Measurements from ENCODE around the gene ANKUB1. TPM values are rescaled to one million over a fixed set of nuclear protein-coding genes. Genes with fewer than 3 reads are reported as not detected.
A peak's percentile ranks its signal among the peaks of the same experiment; 100 is the strongest.

ANKUB1 gene
- polyA plus RNA-seq, 1 donor from 2014 or later: not detected

DNA sequence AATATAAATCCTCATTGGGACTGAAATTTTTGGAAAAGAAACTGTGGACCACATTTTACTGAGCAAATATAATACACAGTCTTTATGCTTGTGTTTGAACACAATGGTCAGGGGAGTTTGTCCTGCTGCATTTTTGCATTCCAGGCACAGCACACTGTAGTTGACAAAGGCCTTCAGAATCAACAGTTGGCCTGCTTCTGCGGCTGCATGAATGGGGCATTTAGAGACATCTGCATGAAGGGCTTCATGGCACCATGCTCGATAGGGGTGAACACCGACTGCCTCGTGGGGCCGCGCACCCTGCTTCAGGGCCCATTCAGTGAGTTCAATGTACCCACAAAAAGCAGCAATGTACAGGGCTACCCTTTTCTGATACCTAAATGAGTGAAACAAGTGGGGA, 24.6 kb downstream of the ANKUB1 start:
- Histone ChIP-seq H3K36me3 (ENCODE audit: insufficient read depth, low read length) (no peaks in the 10 kb centered on the region), H3K9me2 (ENCODE audit: insufficient read depth, low read length) (no peaks in the 10 kb centered on the region), H3K9me3 (ENCODE audit: low read length) (no peaks in the 10 kb centered on the region), H3F3A (ENCODE audit: insufficient read depth, low read length, poor library complexity, severe bottlenecking) (no peaks in the 10 kb centered on the region), H2AFZ (ENCODE audit: low read depth, low read length) (no peak overlapping the region), H3K9ac (ENCODE audit: low read length) (no peak overlapping the region), H3K4me2 (ENCODE audit: low read length) (no peak overlapping the region), H3K79me2 (replicated peaks; ENCODE audit: insufficient read depth, low read length) (no peaks in the 10 kb centered on the region), H3K27me3 (ENCODE audit: insufficient read depth, low read depth, low read length) (no peaks in the 10 kb centered on the region), H4K20me1 (ENCODE audit: insufficient read depth) (no peaks in the 10 kb centered on the region), H3K4me3 (ENCODE audit: low read length) (no peak overlapping the region), H3K27ac (ENCODE audit: low read length) (no peak overlapping the region)
- TF ChIP-seq, protein P1, sequence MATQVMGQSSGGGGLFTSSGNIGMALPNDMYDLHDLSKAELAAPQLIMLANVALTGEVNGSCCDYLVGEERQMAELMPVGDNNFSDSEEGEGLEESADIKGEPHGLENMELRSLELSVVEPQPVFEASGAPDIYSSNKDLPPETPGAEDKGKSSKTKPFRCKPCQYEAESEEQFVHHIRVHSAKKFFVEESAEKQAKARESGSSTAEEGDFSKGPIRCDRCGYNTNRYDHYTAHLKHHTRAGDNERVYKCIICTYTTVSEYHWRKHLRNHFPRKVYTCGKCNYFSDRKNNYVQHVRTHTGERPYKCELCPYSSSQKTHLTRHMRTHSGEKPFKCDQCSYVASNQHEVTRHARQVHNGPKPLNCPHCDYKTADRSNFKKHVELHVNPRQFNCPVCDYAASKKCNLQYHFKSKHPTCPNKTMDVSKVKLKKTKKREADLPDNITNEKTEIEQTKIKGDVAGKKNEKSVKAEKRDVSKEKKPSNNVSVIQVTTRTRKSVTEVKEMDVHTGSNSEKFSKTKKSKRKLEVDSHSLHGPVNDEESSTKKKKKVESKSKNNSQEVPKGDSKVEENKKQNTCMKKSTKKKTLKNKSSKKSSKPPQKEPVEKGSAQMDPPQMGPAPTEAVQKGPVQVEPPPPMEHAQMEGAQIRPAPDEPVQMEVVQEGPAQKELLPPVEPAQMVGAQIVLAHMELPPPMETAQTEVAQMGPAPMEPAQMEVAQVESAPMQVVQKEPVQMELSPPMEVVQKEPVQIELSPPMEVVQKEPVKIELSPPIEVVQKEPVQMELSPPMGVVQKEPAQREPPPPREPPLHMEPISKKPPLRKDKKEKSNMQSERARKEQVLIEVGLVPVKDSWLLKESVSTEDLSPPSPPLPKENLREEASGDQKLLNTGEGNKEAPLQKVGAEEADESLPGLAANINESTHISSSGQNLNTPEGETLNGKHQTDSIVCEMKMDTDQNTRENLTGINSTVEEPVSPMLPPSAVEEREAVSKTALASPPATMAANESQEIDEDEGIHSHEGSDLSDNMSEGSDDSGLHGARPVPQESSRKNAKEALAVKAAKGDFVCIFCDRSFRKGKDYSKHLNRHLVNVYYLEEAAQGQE (IDR thresholded peaks at IDR 0.05; ENCODE audit: borderline replicate concordance): no peak
- TF ChIP-seq MXI1 (conservative IDR thresholded peaks at IDR 0.05; ENCODE audit: poor library complexity, severe bottlenecking) (no peak), EP300 (conservative IDR thresholded peaks at IDR 0.05; ENCODE audit: poor library complexity, severe bottlenecking) (no peak), EZH2 (IDR thresholded peaks at IDR 0.05; ENCODE audit: borderline replicate concordance, insufficient read depth, low read length, poor library complexity, severe bottlenecking) (no peak), SMC3 (conservative IDR thresholded peaks at IDR 0.05; ENCODE audit: poor library complexity) (no peak), TAF1 (IDR thresholded peaks at IDR 0.05; ENCODE audit: low read depth) (no peak)
- TF ChIP-seq, protein P2, sequence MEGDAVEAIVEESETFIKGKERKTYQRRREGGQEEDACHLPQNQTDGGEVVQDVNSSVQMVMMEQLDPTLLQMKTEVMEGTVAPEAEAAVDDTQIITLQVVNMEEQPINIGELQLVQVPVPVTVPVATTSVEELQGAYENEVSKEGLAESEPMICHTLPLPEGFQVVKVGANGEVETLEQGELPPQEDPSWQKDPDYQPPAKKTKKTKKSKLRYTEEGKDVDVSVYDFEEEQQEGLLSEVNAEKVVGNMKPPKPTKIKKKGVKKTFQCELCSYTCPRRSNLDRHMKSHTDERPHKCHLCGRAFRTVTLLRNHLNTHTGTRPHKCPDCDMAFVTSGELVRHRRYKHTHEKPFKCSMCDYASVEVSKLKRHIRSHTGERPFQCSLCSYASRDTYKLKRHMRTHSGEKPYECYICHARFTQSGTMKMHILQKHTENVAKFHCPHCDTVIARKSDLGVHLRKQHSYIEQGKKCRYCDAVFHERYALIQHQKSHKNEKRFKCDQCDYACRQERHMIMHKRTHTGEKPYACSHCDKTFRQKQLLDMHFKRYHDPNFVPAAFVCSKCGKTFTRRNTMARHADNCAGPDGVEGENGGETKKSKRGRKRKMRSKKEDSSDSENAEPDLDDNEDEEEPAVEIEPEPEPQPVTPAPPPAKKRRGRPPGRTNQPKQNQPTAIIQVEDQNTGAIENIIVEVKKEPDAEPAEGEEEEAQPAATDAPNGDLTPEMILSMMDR (IDR thresholded peaks at IDR 0.05; ENCODE audit: poor library complexity, severe bottlenecking): no peak

DNA sequence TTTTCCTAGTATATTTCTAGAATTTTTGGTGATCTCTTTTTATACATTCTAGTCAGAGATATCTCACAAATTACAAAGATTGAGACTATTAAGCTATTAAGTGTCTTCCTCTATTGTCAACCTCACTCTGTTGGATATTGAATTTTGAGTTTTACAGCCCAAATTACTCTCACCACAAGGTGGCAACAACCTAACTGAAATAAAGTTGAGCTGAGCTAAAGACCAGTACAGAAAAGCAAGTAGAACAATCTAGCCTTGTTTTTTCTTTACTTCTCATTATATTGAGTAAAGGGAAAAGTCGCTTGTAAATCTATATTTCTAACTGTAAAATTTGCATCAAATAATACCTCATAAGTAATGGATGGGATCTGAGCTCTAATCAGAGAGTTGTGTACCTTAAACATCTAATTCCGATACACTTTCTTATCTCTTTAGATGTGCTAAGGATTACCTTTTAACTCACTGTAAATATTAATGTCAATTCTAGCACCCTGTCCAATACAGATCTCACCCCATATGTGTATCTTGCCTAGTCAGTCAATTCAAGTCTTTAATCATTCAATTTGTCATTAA, 26.5 kb downstream of the ANKUB1 start:
- H3K79me2 ChIP-seq (replicated peaks; ENCODE audit: insufficient read depth, low read length): no peaks in the 10 kb centered on the region
- TF ChIP-seq, protein P1 (IDR thresholded peaks at IDR 0.05; ENCODE audit: borderline replicate concordance): no peak
- TF ChIP-seq MXI1 (conservative IDR thresholded peaks at IDR 0.05; ENCODE audit: poor library complexity, severe bottlenecking) (no peak), POLR2AphosphoS5 (IDR thresholded peaks at IDR 0.05) (no peak), SMC3 (conservative IDR thresholded peaks at IDR 0.05; ENCODE audit: poor library complexity) (peak; percentile 75), EZH2 (IDR thresholded peaks at IDR 0.05; ENCODE audit: borderline replicate concordance, insufficient read depth, low read length, poor library complexity, severe bottlenecking) (no peak), RAD21 (conservative IDR thresholded peaks at IDR 0.05) (peak; percentile 71), EP300 (conservative IDR thresholded peaks at IDR 0.05; ENCODE audit: poor library complexity, severe bottlenecking) (no peak), TAF1 (IDR thresholded peaks at IDR 0.05; ENCODE audit: low read depth) (no peak)
- TF ChIP-seq, protein P2 (IDR thresholded peaks at IDR 0.05; ENCODE audit: poor library complexity, severe bottlenecking): peak; percentile 70
- no peak overlapping the region for H2AFZ ChIP-seq (ENCODE audit: low read depth, low read length)
- H3K9me3 ChIP-seq (ENCODE audit: low read length): no peaks in the 10 kb centered on the region
- no peaks in the 10 kb centered on the region for H3F3A ChIP-seq (ENCODE audit: insufficient read depth, low read length, poor library complexity, severe bottlenecking)
- no peak overlapping the region for H3K9ac ChIP-seq (ENCODE audit: low read length)
- no peak overlapping the region for H3K27ac ChIP-seq (ENCODE audit: low read length)
- no peak overlapping the region for H3K4me3 ChIP-seq (ENCODE audit: low read length)
- H3K36me3 ChIP-seq (ENCODE audit: insufficient read depth, low read length): no peaks in the 10 kb centered on the region
- no peak overlapping the region for H3K4me2 ChIP-seq (ENCODE audit: low read length)
- H3K9me2 ChIP-seq (ENCODE audit: insufficient read depth, low read length): no peaks in the 10 kb centered on the region
- no peaks in the 10 kb centered on the region for H3K27me3 ChIP-seq (ENCODE audit: insufficient read depth, low read depth, low read length)
- no peaks in the 10 kb centered on the region for H4K20me1 ChIP-seq (ENCODE audit: insufficient read depth)
